Measurements from ENCODE around the gene CALM3.

The CALM3 gene

DNA sequence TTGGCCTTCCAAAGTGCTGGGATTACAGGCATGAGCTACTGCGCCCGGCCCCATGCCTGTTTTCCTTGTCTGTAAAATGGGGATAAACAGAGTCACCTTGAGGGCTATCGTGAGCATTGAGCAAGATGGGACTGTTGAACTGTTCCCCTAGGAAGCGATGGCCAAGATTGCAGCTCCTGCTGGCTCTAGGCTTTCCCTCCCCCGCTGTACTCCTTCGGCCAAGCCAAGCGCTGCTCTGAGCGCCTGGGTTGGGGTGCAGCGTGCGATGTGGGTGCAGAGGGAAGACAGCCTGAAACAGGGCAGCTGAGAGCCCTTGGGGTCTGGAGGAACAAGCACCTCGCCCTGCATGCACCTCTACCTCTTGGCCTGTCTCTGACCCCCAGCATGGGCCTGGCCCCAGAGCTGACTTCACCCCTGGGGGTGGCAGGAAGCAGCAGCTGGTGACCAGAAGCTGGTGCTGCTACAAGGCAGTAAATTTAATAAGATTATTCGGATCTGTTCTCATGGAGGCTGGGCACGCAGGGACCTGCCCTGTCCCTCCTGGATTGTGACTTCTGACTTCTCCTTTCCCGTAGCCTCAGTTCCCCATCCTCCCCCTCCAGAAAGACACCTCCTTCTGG lies 29.6 kb downstream of the CALM3 start:
- no peak overlapping the region for H3K4me3 ChIP-seq (ENCODE audit: low read depth in 1 of 2, low read length in 2 of 2)
- H3K36me3 ChIP-seq (ENCODE audit: insufficient read depth, low read length): no peaks in the 10 kb centered on the region
- no peak overlapping the region for H3K9ac ChIP-seq (ENCODE audit: low read length)
- peaks cover 16% of the 10 kb centered on the region for H3K4me1 ChIP-seq (ENCODE audit: insufficient read depth, low read length)
- H3K9me3 ChIP-seq (ENCODE audit: low read length): no peaks in the 10 kb centered on the region
- no peak overlapping the region for H3K27ac ChIP-seq (ENCODE audit: low read depth, low read length)
- H3K27me3 ChIP-seq (ENCODE audit: control insufficient read depth in 1 of 2, insufficient read depth in 2 of 2, low read length in 2 of 2): no peaks in the 10 kb centered on the region

DNA sequence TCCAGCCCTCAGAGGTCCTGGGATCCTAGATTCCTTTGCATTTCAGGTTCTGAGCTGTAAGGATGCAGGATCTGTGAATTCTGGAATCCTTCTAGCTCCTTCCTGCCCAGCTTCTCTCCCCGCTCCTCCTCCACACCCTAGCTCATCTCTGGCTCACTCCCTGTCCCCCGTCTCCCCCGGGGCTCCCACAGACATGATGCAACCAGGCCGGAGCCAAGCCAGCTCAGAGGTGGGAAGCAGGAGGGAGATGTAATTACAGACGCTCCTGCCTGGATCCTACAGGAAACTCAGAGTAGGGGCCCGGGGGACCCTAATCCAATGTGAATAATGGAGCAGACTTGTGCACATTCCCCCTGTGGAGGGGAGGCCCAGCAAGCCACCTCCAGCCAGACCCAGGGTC lies 30.4 kb downstream of the CALM3 start:
- Histone ChIP-seq H3K27me3 (ENCODE audit: control insufficient read depth in 1 of 2, insufficient read depth in 2 of 2, low read length in 2 of 2) (no peaks in the 10 kb centered on the region), H3K4me3 (ENCODE audit: low read depth in 1 of 2, low read length in 2 of 2) (no peak overlapping the region), H3K9me3 (ENCODE audit: low read length) (no peaks in the 10 kb centered on the region), H3K36me3 (ENCODE audit: insufficient read depth, low read length) (no peaks in the 10 kb centered on the region), H3K9ac (ENCODE audit: low read length) (no peak overlapping the region), H3K4me1 (ENCODE audit: insufficient read depth, low read length) (peaks cover 12% of the 10 kb centered on the region), H3K27ac (ENCODE audit: low read depth, low read length) (no peak overlapping the region)

DNA sequence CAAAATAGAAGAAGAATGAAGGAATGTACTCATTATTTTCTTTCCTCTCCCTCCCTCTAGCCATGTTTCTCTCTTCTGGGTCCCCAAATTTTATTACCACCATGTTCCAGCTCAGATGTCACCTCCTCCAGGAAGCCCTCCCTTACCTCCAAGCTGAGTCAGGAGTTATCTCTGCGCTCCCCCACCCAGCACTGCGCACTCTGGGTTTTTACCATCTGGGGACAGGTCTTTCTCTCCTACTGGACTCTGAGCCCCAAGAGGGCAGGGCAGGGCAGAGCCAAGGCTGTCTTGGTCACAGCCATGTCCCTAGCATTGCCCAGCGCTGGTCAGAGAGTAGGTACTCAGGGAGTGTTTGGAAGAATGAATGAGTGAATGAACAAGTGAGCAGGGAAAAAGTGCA lies 32.0 kb downstream of the CALM3 start:
- Histone ChIP-seq H3K36me3 (ENCODE audit: insufficient read depth, low read length) (no peaks in the 10 kb centered on the region), H3K9me3 (ENCODE audit: low read length) (no peaks in the 10 kb centered on the region), H3K27me3 (ENCODE audit: control insufficient read depth in 1 of 2, insufficient read depth in 2 of 2, low read length in 2 of 2) (no peaks in the 10 kb centered on the region), H3K4me1 (ENCODE audit: insufficient read depth, low read length) (peaks cover 14% of the 10 kb centered on the region), H3K27ac (ENCODE audit: low read depth, low read length) (no peak overlapping the region), H3K9ac (ENCODE audit: low read length) (no peak overlapping the region), H3K4me3 (ENCODE audit: low read depth in 1 of 2, low read length in 2 of 2) (no peak overlapping the region)

DNA sequence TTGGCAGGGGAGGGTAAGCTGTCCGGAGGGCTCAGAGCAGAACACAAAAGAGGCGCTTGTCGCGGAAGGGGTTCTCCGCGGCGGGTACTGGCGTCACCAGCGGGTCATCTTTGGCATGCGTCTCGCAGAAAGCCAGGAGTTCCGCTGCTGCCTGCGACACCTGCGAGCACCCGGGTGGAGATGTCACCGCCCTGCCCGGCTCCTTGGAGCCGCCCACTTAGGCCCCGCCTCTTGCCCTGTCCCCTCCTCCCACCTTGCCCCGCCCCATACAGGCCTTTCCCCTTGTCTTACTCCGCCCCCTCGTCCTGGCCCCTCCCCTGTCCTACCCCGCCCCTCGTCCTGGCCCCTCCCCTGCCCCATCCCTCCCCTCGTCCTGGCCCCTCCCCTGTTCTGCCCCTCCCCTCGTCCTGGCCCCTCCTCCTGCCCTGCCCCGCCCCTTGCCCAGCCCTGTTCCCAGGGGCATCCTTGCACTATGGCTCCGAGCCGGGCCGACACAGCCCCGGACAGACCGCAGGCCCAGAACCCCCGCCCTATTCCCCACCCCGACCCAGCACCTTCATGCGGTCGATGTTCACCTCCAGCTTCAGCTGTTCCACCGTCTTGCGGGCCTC lies 33.0 kb downstream of the CALM3 start:
- Histone ChIP-seq H3K27me3 (ENCODE audit: control insufficient read depth in 1 of 2, insufficient read depth in 2 of 2, low read length in 2 of 2) (no peaks in the 10 kb centered on the region), H3K36me3 (ENCODE audit: insufficient read depth, low read length) (no peaks in the 10 kb centered on the region), H3K9me3 (ENCODE audit: low read length) (no peaks in the 10 kb centered on the region), H3K27ac (ENCODE audit: low read depth, low read length) (peak overlapping the region; percentile 58), H3K9ac (ENCODE audit: low read length) (no peak overlapping the region), H3K4me3 (ENCODE audit: low read depth in 1 of 2, low read length in 2 of 2) (peak overlapping the region; percentile 53 to 61), H3K4me1 (ENCODE audit: insufficient read depth, low read length) (peaks cover 18% of the 10 kb centered on the region)

DNA sequence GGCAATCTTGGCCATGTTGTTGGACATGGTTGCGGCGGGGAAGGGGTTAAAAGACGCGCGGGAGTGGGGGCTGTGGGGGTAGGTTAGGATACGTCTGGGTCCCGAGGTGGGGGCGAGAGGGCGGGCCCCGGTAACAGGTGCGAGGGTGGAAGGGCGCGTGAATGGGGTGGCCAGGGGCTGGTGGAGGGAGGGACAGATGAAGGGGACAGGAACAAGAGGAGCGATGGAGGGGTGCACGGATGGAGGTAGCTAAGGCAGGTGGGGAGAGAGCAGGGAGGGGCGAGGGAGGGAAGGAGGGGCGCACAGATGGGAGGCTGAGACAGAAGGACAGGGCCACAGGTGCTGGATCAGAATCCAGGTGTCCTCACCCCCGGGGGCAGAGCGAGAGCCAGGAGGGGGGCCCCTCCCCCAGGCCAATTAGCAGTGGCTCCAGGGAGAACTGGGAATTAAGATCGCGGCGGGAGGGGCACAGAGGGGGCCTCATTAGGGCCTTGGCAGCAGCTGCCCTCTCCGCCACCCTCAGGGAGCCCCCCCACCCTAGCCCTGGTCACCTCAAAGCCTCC lies 33.6 kb downstream of the CALM3 start:
- Histone ChIP-seq H3K4me3 (ENCODE audit: low read depth in 1 of 2, low read length in 2 of 2) (peak overlapping the region; percentile 27 to 41), H3K4me1 (ENCODE audit: insufficient read depth, low read length) (peaks cover 22% of the 10 kb centered on the region), H3K36me3 (ENCODE audit: insufficient read depth, low read length) (no peaks in the 10 kb centered on the region), H3K9ac (ENCODE audit: low read length) (no peak overlapping the region), H3K27ac (ENCODE audit: low read depth, low read length) (no peak overlapping the region), H3K27me3 (ENCODE audit: control insufficient read depth in 1 of 2, insufficient read depth in 2 of 2, low read length in 2 of 2) (no peaks in the 10 kb centered on the region), H3K9me3 (ENCODE audit: low read length) (no peaks in the 10 kb centered on the region)

DNA sequence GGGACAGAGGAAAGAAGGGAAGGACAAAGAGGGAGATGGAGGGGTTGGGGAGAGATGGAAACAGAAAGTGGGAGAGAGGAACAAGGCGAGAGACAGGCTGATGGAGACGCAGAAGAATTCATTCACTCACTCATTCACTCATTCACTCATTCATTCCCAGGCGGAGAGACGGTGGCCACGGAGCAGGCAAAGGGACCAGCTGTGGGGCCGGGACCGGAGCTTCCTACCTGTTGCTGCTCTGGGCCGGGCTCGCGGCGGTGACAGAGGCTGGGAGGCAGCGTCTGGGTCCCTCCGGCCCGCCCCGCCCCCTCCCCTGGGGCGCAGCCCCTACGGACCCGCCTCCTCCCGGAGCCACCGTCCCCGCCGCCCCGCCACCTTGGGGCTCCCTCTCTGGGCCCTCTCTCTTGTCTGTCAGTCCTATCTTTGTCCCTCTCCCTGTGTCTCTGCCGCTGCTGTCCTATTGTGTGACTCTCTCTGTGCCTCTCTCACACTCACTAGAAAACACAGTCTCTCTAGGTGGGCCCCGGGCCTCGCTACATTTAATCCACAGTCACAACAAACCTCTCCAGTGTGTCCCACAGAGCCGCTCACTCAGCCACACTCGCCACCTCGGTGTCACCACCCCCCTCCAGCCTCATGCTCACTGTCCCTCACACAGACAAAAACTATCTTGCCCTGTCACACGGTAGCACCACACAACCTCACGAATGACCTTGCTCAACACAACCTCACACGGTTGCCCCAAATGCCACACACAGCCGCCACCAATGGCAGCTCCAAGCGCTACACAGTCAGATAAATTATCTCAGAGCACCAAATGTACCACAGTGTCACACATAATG lies 35.0 kb downstream of the CALM3 start, which contains the start of gene GNG8:
TSS of gene GNG8 (minus strand) at position 283 of the 842 bp plus-strand sequence. CDS start 1,520 bp downstream, outside the sequence.
- no peaks in the 10 kb centered on the region for H3K27me3 ChIP-seq (ENCODE audit: control insufficient read depth in 1 of 2, insufficient read depth in 2 of 2, low read length in 2 of 2)
- H3K4me1 ChIP-seq (ENCODE audit: insufficient read depth, low read length): peaks cover 29% of the 10 kb centered on the region
- no peaks in the 10 kb centered on the region for H3K9me3 ChIP-seq (ENCODE audit: low read length)
- no peaks in the 10 kb centered on the region for H3K36me3 ChIP-seq (ENCODE audit: insufficient read depth, low read length)
- H3K4me3 ChIP-seq (ENCODE audit: low read depth in 1 of 2, low read length in 2 of 2): no peak within 1 kb of the TSS
- no peak within 1 kb of the TSS for H3K9ac ChIP-seq (ENCODE audit: low read length)
- H3K27ac ChIP-seq (ENCODE audit: low read depth, low read length): no peak within 1 kb of the TSS

DNA sequence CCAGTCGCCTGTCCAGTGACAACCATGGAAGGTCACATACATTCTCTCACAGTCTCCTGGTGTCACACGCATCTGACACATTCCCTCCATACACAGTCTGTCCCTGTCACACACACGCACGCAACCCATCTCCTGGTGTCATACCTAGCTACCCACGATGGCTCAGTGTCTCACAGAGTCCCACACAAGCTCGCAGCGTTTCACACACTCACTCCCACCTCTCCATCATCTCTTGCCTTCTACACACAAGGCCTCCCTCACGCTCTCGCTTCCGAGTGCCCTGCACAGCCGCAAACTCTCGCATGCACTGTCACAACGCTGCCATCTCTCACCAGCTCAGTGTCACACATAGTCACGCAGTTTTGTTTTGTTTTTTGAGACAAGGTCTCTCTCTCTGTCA lies 36.1 kb downstream of the CALM3 start:
- no peaks in the 10 kb centered on the region for H3K36me3 ChIP-seq (ENCODE audit: insufficient read depth, low read length)
- H3K9me3 ChIP-seq (ENCODE audit: low read length): no peaks in the 10 kb centered on the region
- H3K27me3 ChIP-seq (ENCODE audit: control insufficient read depth in 1 of 2, insufficient read depth in 2 of 2, low read length in 2 of 2): no peaks in the 10 kb centered on the region
- H3K4me1 ChIP-seq (ENCODE audit: insufficient read depth, low read length): peaks cover 29% of the 10 kb centered on the region
- H3K4me3 ChIP-seq (ENCODE audit: low read depth in 1 of 2, low read length in 2 of 2): no peak overlapping the region
- no peak overlapping the region for H3K27ac ChIP-seq (ENCODE audit: low read depth, low read length)
- no peak overlapping the region for H3K9ac ChIP-seq (ENCODE audit: low read length)

DNA sequence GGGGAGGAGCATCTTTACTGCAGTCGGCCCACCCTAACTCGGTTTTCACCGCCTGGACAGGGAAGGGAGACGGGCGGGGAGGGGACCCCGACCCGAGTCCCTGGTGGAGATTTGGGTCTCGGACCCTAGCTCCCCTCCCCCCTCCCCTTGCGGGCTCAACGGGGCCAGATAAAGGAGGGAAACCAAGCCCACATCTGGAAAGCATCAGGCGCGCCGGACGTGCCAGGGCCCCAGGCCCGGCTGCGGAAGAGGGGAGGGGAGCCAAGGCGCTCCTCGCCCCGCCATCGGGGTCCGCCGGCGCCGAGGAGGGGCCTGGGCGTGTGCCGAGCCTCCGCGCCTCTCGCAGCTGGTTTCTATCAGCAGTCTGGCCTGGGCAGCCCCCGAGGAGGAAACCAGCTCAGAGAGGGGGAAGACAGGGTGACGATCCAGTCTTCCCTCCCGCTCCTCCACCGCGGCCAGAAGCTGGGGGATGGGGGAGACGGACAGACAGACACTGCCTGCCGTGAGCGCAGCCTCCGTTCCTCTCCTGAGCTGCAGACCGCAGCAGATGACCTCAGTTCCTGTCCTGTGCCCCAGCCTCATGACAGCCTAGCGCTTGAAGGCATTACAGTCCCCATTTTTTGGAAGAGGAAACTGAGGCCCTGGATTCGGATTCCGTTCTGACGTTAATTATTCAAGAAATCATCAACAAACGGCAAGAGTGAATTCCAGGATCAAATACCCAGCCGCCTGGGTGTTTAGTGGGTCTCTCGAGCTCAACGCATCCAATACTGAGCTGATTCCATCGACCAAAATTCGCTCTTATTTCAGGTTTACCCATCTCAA lies 38.4 kb downstream of the CALM3 start:
- Histone ChIP-seq H3K27me3 (ENCODE audit: control insufficient read depth in 1 of 2, insufficient read depth in 2 of 2, low read length in 2 of 2) (no peaks in the 10 kb centered on the region), H3K4me3 (ENCODE audit: low read depth in 1 of 2, low read length in 2 of 2) (peak overlapping the region; percentile 46 to 54), H3K27ac (ENCODE audit: low read depth, low read length) (peak overlapping the region; percentile 89), H3K36me3 (ENCODE audit: insufficient read depth, low read length) (no peaks in the 10 kb centered on the region), H3K9me3 (ENCODE audit: low read length) (no peaks in the 10 kb centered on the region), H3K4me1 (ENCODE audit: insufficient read depth, low read length) (peaks cover 21% of the 10 kb centered on the region), H3K9ac (ENCODE audit: low read length) (peak overlapping the region; percentile 23)

DNA sequence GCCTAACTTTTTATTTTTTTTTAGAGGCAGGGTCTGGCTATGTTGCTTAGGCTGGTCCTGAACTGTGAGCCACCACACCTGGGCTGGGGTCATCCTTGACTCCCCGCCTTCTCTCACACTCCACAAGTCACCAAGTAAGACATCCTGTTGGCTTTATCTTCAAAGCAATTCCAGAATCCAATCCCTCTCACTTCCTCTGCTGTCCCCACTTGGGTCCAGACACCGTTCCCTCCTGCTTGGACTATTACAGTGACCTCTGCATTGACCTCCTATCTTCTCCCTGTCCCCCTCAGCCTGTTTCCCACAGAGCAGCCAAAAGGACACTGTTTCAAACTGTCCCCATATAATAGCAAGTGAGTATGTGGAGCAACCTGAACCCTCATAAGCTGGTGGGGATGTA lies 39.5 kb downstream of the CALM3 start:
- H3K4me3 ChIP-seq (ENCODE audit: low read depth in 1 of 2, low read length in 2 of 2): no peak overlapping the region
- H3K27ac ChIP-seq (ENCODE audit: low read depth, low read length): no peak overlapping the region
- H3K9me3 ChIP-seq (ENCODE audit: low read length): no peaks in the 10 kb centered on the region
- peaks cover 23% of the 10 kb centered on the region for H3K4me1 ChIP-seq (ENCODE audit: insufficient read depth, low read length)
- H3K27me3 ChIP-seq (ENCODE audit: control insufficient read depth in 1 of 2, insufficient read depth in 2 of 2, low read length in 2 of 2): no peaks in the 10 kb centered on the region
- no peak overlapping the region for H3K9ac ChIP-seq (ENCODE audit: low read length)
- H3K36me3 ChIP-seq (ENCODE audit: insufficient read depth, low read length): no peaks in the 10 kb centered on the region

DNA sequence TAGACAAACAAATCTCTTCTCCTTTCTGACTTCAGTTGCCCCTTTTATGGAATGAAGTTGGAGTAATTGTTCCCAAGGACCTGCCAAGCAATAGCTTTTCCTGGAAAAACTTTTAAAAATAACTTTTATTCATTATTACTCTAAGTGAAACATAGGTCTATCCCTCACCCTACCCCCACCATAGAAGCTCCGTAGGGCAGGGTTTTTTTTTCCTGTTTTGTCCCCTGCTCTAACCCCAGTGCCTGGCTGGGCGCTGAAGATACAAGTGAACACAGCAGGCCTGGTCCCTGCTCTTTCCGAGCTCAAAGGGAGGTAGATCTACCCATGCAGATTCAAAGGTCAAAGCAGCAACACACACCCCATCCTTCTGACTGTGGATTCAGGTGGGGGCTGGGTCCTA lies 43.6 kb downstream of the CALM3 start:
- Histone ChIP-seq H3K4me1 (ENCODE audit: insufficient read depth, low read length) (peaks cover 13% of the 10 kb centered on the region), H3K27me3 (ENCODE audit: control insufficient read depth in 1 of 2, insufficient read depth in 2 of 2, low read length in 2 of 2) (no peaks in the 10 kb centered on the region), H3K27ac (ENCODE audit: low read depth, low read length) (peak overlapping the region; percentile 24), H3K9ac (ENCODE audit: low read length) (no peak overlapping the region), H3K9me3 (ENCODE audit: low read length) (no peaks in the 10 kb centered on the region), H3K36me3 (ENCODE audit: insufficient read depth, low read length) (peaks cover 5% of the 10 kb centered on the region), H3K4me3 (ENCODE audit: low read depth in 1 of 2, low read length in 2 of 2) (no peak overlapping the region)

DNA sequence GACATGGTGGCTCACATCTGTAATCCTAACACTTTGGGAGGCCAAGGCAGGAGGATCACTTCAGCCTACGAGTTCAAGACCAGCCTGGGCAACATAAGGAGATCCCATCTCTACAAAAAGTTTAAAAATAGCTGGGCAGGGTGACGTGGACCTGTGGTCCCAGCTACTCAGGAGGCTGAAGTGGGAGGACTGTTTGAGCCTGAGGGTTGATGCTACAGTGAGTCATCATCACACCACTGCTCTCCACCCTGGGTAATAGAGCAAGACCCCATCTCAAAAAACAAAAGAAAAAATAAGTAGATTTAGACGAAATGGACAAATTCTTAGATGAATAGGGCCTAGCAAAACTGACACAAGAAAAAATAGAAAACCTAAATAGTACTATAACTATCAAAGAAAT lies 45.3 kb downstream of the CALM3 start:
- Histone ChIP-seq H3K9me3 (ENCODE audit: low read length) (no peaks in the 10 kb centered on the region), H3K9ac (ENCODE audit: low read length) (no peak overlapping the region), H3K27me3 (ENCODE audit: control insufficient read depth in 1 of 2, insufficient read depth in 2 of 2, low read length in 2 of 2) (no peaks in the 10 kb centered on the region), H3K27ac (ENCODE audit: low read depth, low read length) (no peak overlapping the region), H3K4me3 (ENCODE audit: low read depth in 1 of 2, low read length in 2 of 2) (no peak overlapping the region), H3K36me3 (ENCODE audit: insufficient read depth, low read length) (peaks cover 5% of the 10 kb centered on the region), H3K4me1 (ENCODE audit: insufficient read depth, low read length) (peaks cover 6% of the 10 kb centered on the region)
